Activated T-cell treated with anti-CD3 and anti-CD28 coated beads, Interleukin-2, amount 50 U/mL, for 24 hours (primary cell): ENCODE results near the gene F7.

ENCODE experiments used
- DNase-seq: peaks from one replicate; pipeline ENCODE4 v3.0.0-alpha.2; 2020
- H3K27ac Mint-ChIP-seq: 2 replicates; pipeline ENCODE4 v1.8.0; 2020; ENCODE audit warnings: mild to moderate bottlenecking, mixed read lengths
- H3K27me3 Mint-ChIP-seq: 2 replicates; pipeline ENCODE4 v1.8.0; 2020; ENCODE audit warnings: mixed read lengths
- H3K36me3 Mint-ChIP-seq: 2 replicates; pipeline ENCODE4 v1.8.0; 2020; ENCODE audit warnings: low read depth, mixed read lengths
- H3K4me1 Mint-ChIP-seq: 2 replicates; pipeline ENCODE4 v1.8.0; 2020; ENCODE audit warnings: low read depth, mixed read lengths
- H3K4me3 Mint-ChIP-seq: 2 replicates; pipeline ENCODE4 v1.8.0; 2020; ENCODE audit warnings: mild to moderate bottlenecking, moderate library complexity, mixed read lengths
- H3K9me3 Mint-ChIP-seq: 2 replicates; pipeline ENCODE4 v1.8.0; 2020; ENCODE audit warnings: mixed read lengths

F7 gene

DNA sequence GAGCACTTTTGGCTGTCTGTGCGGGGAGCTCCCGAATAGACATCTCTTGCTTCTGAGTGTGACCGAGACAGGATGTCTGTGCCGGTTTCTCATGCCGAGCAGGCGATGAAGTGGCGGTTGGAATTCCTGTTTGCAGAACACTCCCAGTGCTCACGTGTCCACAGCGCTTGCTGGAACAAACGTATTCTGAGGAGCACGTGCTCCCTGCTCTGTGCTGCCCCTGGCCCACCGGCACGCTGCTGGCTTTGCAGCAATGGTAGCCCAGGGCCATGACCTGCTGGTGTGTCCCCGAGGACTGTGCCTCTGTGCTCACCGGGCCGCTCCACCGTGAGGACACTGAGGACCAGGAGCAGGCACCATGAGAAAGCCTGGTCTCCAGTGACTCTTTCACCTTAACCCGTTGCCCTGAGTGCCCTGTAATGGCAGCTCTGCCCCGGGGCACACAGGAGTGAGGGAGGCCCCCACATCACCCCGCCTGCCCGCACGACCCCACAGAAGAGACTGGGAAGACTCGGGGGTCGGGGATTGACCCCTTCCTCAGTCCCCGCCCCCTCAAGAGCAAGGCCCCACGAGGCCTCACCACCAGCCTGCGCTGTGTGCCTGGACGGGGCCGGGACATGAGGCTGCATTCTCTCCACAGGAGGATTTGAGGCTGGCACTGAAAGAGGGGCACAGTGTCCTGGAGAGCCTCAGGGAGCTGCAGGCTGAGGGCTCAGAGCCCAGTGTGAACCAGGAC lies 40.0 kb upstream of the F7 start:
- H3K27me3 Mint-ChIP-seq, result no peaks in the 10 kb centered on the region
- no peaks in the 10 kb centered on the region for H3K9me3 Mint-ChIP-seq
- peaks cover 9% of the 10 kb centered on the region for H3K36me3 Mint-ChIP-seq
- no peaks in the 10 kb centered on the region for H3K4me1 Mint-ChIP-seq
- no peak overlapping the region for H3K27ac Mint-ChIP-seq
- DNase-seq, result no peak
- no peak overlapping the region for H3K4me3 Mint-ChIP-seq

DNA sequence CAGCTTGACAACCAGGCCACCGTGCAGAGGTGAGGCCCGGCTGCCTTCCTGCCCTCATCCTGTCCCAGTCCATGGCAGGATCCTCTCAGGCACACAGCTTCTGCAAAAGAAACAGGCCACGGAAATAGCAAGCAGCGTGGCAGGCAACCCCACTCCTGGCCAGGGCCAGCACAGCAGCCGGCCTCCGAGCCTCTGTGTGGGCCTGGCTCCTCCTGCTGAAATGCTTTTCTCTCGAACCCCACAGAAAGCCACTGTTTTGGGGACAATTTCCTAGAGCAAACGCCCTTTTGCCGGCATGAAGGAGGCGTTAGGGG lies 39.5 kb upstream of the F7 start:
- no peaks in the 10 kb centered on the region for H3K4me1 Mint-ChIP-seq
- no peak overlapping the region for H3K27ac Mint-ChIP-seq
- no peak for DNase-seq
- peaks cover 9% of the 10 kb centered on the region for H3K36me3 Mint-ChIP-seq
- H3K9me3 Mint-ChIP-seq, result no peaks in the 10 kb centered on the region
- no peaks in the 10 kb centered on the region for H3K27me3 Mint-ChIP-seq
- H3K4me3 Mint-ChIP-seq, result no peak overlapping the region

DNA sequence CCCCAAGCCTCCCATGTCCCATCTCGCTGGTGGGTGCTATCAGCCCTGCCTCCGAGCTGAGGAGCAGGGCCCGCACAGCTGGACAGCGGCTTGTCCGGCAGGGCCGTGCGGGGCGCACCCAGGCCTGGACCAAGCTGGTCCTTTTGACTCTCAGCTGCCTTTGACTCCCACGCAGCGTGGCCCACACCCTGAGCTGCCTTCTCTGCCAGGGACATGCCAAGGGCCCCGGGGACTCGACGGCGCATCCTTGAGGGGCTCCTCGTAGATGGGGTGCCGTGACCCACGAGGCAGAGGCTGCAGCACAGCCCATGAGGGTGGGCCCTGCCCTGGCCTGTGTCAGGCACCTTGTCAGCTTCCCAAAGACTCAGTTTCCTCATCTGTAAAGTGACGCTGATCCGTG lies 38.8 kb upstream of the F7 start:
- no peaks in the 10 kb centered on the region for H3K4me1 Mint-ChIP-seq
- H3K27ac Mint-ChIP-seq, result no peak overlapping the region

DNA sequence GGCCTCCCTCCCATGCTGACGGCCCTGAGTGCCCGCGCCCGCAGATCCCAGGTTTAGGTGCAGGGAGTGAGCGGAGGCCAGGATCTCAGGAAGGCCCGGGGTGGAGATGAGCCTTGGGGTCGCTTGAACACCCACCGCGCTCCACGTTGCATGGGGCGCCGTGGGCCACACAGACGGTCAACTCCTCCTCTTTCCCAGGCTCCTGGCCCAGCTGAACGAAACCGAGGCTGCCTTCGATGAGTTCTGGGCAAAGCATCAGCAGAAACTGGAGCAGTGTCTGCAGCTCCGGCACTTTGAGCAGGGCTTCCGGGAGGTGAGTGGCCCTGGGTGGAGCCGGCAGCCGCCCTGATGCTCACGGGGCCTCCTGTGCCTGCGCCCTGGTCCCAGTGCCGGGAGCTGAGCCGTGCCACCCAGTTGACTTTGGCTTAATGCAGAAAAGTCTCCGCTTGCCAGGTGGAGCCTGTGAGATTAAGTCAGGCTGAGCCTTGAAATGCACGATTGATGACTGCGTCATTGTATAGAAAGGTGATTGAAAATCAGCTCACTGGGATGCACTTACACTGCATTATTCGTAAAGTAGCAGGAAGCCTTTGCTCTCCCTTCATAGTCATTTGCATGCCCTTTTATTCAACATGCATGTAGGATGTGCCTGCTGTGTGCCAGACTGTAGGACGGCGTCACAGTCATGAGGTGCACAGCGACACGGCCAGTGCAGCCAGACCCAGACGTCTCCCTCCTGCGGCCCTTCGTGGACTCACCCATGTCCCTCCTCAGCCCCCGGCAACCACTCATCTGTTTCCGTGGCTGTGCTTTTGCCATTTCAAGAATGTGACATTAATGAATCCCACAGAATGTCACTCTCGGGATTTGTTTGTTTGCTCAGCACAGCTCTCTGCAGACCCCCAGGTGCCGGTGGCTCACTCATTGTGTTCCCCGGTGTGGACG lies 35.5 kb upstream of the F7 start:
- Mint-ChIP-seq H3K27ac (no peak overlapping the region), H3K4me1 (no peaks in the 10 kb centered on the region), H3K9me3 (no peaks in the 10 kb centered on the region), H3K4me3 (no peak overlapping the region), H3K36me3 (peaks cover 20% of the 10 kb centered on the region), H3K27me3 (no peaks in the 10 kb centered on the region)
- no peak for DNase-seq

More for the DNA sequence above, 38.8 kb upstream of the F7 start:
- DNase-seq, result no peak
- H3K4me3 Mint-ChIP-seq, result no peak overlapping the region
- no peaks in the 10 kb centered on the region for H3K9me3 Mint-ChIP-seq
- H3K36me3 Mint-ChIP-seq, result peaks cover 13% of the 10 kb centered on the region
- no peaks in the 10 kb centered on the region for H3K27me3 Mint-ChIP-seq

- no peak for DNase-seq
- H3K4me1 Mint-ChIP-seq, result no peaks in the 10 kb centered on the region
- H3K9me3 Mint-ChIP-seq, result no peaks in the 10 kb centered on the region
- no peak overlapping the region for H3K27ac Mint-ChIP-seq
- no peak overlapping the region for H3K4me3 Mint-ChIP-seq
- H3K27me3 Mint-ChIP-seq, result no peaks in the 10 kb centered on the region
- peaks cover 21% of the 10 kb centered on the region for H3K36me3 Mint-ChIP-seq
Observed at GRCh38 chr13:113070855-113071254, 34.7 kb upstream of the F7 start.

- no peaks in the 10 kb centered on the region for H3K9me3 Mint-ChIP-seq
- no peaks in the 10 kb centered on the region for H3K4me1 Mint-ChIP-seq
- no peak overlapping the region for H3K4me3 Mint-ChIP-seq
- H3K27me3 Mint-ChIP-seq, result no peaks in the 10 kb centered on the region
- no peak for DNase-seq
- peaks cover 24% of the 10 kb centered on the region for H3K36me3 Mint-ChIP-seq
- no peak overlapping the region for H3K27ac Mint-ChIP-seq
Observed at GRCh38 chr13:113072376-113072775, 33.2 kb upstream of the F7 start.

DNA sequence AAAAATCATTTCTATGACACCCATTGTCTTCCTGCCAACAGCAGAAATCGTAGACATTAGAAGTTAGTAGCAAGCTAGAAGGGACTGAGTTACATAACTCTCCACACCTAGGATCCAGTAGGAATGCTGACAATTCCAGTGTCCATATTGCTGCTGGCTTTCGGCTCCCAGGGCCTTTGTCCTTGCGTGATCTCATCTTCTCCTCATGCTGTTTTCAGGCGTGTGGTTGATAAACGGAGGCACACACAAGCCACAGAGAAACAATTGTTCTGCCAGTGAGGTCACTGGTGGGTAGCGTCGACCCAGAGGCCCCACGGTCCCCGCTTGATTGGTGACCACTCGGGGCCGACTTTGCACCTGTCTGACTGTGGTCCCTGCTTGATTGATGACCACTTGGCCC lies 31.6 kb upstream of the F7 start:
- no peaks in the 10 kb centered on the region for H3K4me1 Mint-ChIP-seq
- H3K4me3 Mint-ChIP-seq, result no peak overlapping the region
- H3K36me3 Mint-ChIP-seq, result peaks cover 30% of the 10 kb centered on the region
- DNase-seq, result no peak
- no peaks in the 10 kb centered on the region for H3K27me3 Mint-ChIP-seq
- H3K27ac Mint-ChIP-seq, result no peak overlapping the region
- H3K9me3 Mint-ChIP-seq, result no peaks in the 10 kb centered on the region

DNA sequence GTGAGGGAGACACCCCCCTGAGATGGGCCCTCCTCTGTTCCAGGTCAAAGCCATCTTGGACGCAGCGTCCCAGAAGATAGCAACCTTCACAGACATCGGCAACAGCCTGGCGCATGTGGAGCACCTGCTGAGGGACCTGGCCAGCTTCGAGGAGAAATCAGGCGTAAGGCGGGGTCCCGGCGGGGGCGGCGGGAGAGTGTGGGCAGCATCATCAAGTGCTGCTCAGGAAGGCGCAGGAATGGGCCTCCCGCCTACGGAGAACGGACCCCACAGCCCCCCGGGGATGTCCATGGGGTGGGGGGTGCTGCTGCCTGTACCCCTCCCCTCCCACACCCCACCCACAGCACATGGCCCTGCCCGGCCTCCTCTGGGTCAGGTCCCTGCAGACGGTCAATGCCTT lies 31.2 kb upstream of the F7 start:
- no peaks in the 10 kb centered on the region for H3K4me1 Mint-ChIP-seq
- peaks cover 30% of the 10 kb centered on the region for H3K36me3 Mint-ChIP-seq
- no peak overlapping the region for H3K27ac Mint-ChIP-seq
- H3K4me3 Mint-ChIP-seq, result no peak overlapping the region
- no peaks in the 10 kb centered on the region for H3K27me3 Mint-ChIP-seq
- H3K9me3 Mint-ChIP-seq, result no peaks in the 10 kb centered on the region
- DNase-seq, result no peak

- H3K36me3 Mint-ChIP-seq, result peaks cover 30% of the 10 kb centered on the region
- no peaks in the 10 kb centered on the region for H3K9me3 Mint-ChIP-seq
- no peak overlapping the region for H3K4me3 Mint-ChIP-seq
Observed at GRCh38 chr13:113074876-113075275, 30.7 kb upstream of the F7 start.

DNA sequence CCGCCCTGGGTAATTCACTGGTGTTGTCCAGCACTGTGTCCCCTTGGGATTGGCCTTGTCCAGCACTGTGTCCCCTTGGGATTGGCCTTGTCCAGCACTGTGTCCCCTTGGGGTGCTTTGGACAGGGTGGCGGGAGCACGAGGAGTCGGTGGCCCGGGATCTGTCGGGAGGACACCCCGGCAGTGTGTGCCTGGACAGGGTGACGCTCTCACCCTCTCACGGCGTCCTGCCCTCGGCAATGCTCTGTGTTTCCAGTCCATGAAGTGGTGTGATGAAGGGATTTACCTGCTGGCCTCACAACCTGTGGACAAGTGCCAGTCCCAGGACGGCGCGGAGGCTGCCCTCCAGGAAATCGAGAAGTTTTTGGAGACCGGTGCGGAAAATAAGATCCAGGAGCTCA lies 29.9 kb upstream of the F7 start:
- Mint-ChIP-seq H3K27ac (no peak overlapping the region), H3K9me3 (no peaks in the 10 kb centered on the region), H3K36me3 (peaks cover 24% of the 10 kb centered on the region), H3K4me1 (no peaks in the 10 kb centered on the region), H3K4me3 (no peak overlapping the region), H3K27me3 (no peaks in the 10 kb centered on the region)
- no peak for DNase-seq

More at GRCh38 chr13:113074876-113075275, 30.7 kb upstream of the F7 start:
- Mint-ChIP-seq H3K27me3 (no peaks in the 10 kb centered on the region), H3K4me1 (no peaks in the 10 kb centered on the region), H3K27ac (no peak overlapping the region)
- DNase-seq, result no peak

GRCh38 chr13:113076681-113077401 lies 28.8 kb upstream of the F7 start:
- H3K4me1 Mint-ChIP-seq, result no peaks in the 10 kb centered on the region
- H3K27me3 Mint-ChIP-seq, result no peaks in the 10 kb centered on the region
- H3K9me3 Mint-ChIP-seq, result no peaks in the 10 kb centered on the region
- no peak overlapping the region for H3K27ac Mint-ChIP-seq
- no peak overlapping the region for H3K4me3 Mint-ChIP-seq
- no peak for DNase-seq
- peaks cover 20% of the 10 kb centered on the region for H3K36me3 Mint-ChIP-seq

- H3K4me3 Mint-ChIP-seq, result no peak overlapping the region
- H3K36me3 Mint-ChIP-seq, result peaks cover 18% of the 10 kb centered on the region
- H3K27ac Mint-ChIP-seq, result no peak overlapping the region
- no peaks in the 10 kb centered on the region for H3K27me3 Mint-ChIP-seq
- no peaks in the 10 kb centered on the region for H3K9me3 Mint-ChIP-seq
- H3K4me1 Mint-ChIP-seq, result no peaks in the 10 kb centered on the region
- DNase-seq, result no peak
Observed at GRCh38 chr13:113077566-113077952, 28.0 kb upstream of the F7 start.

- no peak overlapping the region for H3K27ac Mint-ChIP-seq
Observed at GRCh38 chr13:113077953-113078901, 27.4 kb upstream of the F7 start.

More at GRCh38 chr13:113077953-113078901, 27.4 kb upstream of the F7 start:
- no peaks in the 10 kb centered on the region for H3K9me3 Mint-ChIP-seq
- peaks cover 18% of the 10 kb centered on the region for H3K36me3 Mint-ChIP-seq
- no peak for DNase-seq
- H3K4me3 Mint-ChIP-seq, result no peak overlapping the region
- no peaks in the 10 kb centered on the region for H3K27me3 Mint-ChIP-seq
- H3K4me1 Mint-ChIP-seq, result no peaks in the 10 kb centered on the region
